Hematopoietic multipotent progenitor cell treated with erythropoietin and hydrocortisone succinate and interleukin-3 and kit ligand, for 6 days (in vitro differentiated cells): ENCODE data around the gene CD276.
"Not testable (repeated sequence)": the region's sequence is repeated elsewhere in the genome, so short reads cannot be mapped to it uniquely, and the experiment has no call there.

Source experiments
- DNase-seq: peaks from one replicate; pipeline ENCODE4 v3.0.0-alpha.2; 2015

The CD276 gene

DNA sequence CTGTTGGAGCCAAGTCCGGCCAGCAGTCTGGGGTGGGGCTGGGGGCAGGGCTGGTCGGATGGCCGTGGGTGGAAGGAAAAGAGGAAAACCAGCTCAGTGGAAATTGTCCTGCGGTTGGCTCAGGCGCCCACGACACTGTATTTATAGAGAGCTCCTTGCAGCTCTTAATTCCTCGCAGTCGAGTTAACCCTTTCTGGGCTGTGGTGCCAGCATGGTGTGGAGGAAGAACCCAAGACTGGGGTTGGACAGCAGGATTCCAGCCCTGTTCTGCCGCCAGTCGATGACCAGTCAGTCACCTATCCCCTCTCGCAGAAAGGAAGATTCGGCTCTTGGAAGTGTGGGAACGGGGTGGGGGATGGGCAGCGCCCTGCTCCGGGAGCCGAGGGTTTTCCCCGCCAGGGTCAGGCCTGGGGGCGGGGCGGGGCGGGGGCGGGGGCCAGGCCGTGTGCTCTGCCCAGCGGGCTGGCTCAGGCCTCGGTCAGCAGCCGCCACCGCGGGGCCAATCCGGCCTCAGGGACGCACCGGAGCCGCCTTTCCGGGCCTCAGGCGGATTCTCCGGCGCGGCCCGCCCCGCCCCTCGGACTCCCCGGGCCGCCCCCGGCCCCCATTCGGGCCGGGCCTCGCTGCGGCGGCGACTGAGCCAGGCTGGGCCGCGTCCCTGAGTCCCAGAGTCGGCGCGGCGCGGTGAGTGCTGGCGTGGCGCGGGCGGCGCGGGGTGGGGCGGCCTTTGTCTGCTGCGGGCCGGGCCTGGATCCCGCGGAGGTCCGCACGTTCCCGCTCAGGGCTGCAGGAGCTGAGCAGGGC, at the start of gene CD276:
TSS of gene CD276 (plus strand) at position 607 of the 804 bp plus-strand sequence. CDS start 15,257 bp downstream, outside the sequence.
- peak; percentile 23 for DNase-seq

DNA sequence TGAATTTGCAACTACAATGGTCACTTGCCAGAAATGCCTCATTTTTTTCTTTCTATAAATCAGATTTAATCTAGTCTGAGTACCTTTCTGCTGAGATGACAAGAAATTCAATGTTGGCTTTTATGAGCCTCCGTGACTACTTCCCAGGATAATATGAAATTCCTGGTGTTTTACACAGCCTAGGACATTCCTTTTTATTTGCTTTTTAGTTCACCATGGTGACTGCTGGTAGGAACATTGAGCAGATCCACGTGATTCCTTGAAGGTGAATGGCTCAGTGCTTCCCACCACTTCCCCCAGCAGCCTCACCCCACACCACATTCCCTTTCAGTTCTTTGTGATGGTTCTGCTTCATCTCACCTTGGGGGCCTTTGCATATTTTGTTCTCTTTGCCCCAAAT, 46.7 kb upstream of the CD276 start:
- no peak for DNase-seq

DNA sequence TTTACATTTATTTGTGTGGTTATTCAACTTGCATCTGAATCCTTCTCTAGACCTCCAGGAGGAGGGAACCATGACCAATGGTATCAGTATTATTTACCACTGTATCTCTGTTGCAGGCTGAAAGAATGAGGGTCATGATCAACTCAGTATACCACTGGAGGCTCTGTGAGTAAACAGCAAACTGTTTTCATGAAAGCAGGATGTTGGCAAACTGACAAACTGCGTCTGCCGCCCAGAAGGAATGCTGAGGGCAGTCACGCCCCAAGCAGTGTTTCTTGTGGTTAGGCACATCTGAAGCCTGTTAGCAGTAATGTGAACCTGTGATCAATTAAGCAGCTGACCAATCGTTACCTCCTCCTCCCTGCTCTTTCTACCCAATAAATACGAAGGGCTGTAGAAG, 44.7 kb upstream of the CD276 start:
- DNase-seq: not testable (repeated sequence)

DNA sequence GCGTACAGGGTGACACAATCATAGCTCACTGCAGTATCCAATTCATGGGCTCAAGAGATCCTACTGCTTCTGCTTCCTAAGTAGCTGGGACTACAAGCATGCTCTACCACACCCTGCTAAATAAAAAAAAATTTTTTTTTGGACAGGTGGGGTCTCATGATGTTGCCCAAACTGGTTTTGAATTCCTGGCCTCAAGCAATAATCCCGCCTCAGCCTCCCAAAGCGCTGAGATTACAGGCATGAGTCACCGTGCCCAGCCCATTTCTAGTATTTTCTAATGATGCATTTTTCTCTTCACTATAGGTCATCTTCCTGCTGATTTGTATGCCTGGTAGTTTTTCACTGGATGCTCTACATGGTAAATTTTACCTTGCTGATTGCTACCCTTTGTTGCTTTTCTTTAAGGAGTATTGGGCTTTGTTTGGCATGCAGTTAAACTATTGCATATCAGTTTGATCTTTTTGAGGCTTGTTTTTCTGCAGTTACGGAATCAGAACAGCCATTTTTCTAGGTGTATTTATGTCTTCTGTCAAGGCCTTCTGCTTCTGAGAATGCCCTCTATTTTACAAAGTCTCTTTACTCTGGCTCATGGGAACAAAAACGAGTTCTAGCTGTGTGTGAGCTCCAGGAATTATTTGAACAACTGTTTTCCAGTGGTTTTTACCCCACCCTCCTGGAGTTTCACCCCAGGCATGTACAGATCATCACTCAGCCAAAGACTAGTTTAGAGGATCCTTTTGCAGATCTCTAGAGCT, 36.7 kb upstream of the CD276 start:
- no peak for DNase-seq

DNA sequence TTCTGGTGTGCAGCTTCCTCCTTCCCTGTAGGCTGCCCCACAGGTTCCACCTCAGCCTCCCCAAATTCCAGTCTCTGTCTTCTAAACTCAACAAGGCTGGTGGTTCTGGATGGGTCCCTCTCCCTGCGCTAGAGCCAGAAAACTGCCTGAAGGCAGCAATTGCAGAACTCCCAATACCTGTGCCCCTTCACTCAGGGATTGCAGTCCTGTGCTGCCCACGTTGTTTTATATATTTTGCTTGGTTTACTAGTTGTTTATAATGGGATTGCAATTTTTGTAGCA, 36.2 kb upstream of the CD276 start:
- no peak for DNase-seq

DNA sequence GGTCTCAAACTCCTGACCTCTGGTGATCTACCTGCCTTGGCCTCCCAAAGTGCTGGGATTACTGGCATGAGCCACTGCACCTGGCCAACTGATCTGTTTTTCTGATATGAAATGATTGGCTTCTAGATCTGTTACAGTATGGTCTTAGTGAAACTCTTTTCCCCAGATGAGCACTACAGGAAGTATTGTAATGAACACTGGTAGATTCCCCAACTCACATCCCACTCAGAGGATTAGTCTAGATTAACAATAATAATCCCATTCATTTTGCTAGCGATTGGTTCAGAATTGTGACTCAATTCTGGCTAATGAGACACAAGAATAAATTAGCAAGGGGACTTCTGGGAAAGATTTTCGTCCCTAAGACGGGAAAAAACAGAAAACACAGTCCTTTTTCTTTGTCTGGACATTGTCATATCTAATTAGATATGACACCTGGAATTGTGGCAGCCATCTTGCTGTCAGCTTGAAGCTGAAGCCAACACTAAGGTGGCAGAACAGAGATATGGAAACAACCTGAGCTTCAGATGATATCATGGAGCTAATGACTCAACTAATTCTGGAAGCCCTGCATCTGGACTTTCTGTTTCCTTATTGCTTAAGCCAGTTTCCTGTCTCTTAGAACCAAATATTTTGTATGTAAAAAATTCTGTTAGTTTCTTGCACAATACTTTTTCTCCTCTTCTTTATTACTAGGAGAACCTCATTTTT, 33.6 kb upstream of the CD276 start:
- DNase-seq: peak; percentile 44

DNA sequence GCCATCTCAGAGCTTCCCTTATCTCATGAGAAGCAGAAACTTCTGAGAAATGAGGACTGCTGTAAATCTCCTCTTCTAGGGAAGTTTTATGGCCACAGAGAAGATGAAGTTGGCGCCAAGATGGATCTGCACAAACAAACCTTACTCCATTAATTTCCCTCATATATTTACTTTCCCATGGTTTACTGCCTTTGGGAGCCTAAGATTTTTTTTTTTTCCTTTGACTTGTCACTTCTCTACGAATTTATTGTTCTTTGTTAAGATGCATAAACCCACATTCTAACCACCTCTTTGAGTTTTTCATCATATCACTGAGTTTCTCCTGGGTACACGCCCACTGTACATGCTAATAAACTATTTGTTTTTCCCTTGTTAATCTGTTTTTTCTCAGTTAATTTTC, 29.5 kb upstream of the CD276 start:
- no peak for DNase-seq

DNA sequence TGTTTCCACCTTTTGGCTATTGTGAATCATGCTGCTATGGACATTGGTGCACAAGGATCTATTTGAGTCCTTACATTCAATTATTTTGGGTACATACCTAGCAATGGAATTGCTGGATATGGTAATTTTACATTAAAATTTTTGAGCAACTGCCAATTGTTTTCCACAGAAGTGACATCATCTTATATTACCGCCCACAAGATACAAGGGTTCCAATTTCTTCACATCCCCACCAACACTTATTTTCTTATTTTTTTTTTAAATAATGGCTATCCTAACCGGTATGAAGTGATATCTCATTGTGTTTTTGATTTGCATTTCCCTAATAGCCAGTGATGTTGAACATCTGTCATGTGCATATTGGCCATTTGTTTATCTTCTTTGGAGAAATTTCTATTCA, 28.5 kb upstream of the CD276 start:
- DNase-seq: no peak

DNA sequence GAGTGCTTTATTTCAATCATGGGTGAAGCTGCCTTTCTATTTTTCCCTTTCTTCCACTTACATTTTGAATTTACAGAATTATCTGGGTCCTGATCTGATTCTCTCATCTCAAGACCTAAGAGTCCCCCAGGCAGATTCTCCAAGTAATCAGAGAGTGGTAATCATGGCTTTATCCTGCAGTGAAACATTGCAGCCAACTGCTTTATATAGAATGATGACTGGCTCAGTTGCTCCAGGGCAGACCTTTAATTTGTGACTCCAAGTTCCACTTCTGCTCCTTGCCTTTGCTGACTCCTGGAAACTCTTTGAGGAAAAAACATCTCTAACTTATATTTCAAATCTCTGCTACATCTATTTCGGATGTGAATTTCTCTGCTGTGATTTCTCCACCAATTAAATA, 25.5 kb upstream of the CD276 start:
- DNase-seq: no peak

DNA sequence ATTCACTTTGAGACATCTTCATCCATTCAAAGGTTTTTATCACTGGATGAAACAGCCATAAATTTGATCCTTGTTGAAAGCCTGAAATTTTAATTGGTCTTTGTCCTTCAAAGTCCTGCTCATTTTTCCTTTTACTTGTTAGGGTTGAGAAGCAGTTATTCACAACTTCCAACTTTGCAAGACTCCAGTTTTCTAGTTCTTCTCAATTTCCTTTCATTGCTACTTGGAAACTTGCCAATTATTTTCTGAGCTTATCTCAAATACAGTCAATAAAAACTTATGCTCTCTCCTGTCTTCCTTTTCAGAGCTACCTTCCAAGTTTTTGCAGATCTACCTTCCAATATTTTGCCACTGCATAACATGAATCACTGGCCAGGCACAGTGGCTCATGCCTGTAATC, 23.7 kb upstream of the CD276 start:
- no peak for DNase-seq

DNA sequence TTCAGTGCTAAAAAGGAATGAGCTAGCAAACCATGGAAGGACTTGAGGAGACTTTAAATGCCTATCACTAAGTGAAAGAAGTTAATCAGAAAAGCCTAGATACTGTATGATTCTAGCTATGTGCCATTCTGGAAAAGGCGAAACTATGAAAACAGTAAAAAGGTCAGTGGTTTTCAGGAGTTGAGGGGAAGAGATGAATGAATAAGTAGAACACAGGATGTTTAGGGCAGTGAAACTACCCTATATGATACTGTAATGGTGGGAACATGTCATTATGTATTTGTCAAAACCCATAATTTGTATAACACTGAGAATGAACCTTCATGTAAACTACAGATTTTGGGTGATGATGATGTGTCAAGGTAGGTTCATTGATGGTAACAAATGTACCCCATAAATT, 9.6 kb upstream of the CD276 start:
- no peak for DNase-seq

DNA sequence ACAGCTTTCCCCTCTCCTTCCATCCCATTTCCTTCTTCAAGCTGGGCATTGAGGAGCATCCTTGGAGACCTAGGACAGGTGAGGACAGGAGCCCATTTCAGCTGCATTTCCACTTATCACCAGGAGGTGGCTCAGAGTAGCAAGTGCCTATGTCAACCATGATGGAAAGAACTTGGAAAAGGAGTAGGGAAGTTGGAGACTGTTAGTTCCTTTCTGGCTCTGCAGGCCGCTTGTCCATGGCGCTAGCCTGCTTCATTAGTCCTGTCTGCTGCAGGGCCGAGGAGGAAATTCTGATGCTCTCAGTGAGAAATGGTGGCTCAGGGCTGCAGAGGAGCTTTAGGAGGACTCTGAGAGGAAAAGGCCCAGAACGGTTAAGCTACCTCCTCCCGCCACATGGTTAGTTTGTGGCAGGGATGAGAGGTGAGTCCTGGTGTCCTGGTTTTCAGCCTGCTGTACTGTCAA, 7.0 kb upstream of the CD276 start:
- DNase-seq: peak; percentile 68

DNA sequence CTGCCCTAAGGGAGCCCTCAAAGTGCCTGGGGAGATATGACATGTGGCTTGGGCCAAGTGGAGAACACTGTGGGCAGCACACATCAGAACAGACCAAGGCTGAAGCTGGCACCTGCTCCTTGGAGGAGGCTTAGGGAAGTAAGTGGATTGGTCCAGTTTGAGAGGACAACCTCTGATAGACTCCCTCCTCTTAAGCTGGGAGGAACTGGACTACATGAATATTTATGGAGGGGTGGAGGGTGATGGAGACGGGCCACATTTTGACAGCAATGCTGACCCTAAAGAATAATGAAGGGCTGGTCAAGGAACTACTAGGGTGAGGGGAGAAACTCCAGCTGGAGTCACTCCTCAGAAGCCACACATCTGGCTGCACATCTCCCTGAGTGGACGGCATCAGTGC, 6.5 kb upstream of the CD276 start:
- no peak for DNase-seq

DNA sequence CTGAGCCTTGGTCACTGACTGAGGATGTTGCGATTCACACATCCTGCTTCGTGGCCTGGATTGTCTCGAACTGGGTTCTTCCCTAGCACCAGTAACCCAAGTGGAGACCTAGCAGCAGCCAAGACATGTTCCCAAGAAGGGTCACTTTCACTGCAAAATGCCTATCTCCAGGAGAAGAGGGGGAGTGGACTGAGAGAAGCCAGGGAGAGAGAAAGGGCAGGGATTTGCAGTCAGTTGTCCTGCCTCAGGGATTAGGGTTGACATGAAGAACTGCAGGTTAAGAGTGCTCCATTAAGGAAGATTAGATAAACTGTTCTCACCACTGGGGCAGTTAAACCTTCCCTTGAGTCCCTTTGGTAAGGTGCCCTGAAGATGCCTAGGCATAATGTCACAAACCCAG, 5.7 kb upstream of the CD276 start:
- DNase-seq: no peak

DNA sequence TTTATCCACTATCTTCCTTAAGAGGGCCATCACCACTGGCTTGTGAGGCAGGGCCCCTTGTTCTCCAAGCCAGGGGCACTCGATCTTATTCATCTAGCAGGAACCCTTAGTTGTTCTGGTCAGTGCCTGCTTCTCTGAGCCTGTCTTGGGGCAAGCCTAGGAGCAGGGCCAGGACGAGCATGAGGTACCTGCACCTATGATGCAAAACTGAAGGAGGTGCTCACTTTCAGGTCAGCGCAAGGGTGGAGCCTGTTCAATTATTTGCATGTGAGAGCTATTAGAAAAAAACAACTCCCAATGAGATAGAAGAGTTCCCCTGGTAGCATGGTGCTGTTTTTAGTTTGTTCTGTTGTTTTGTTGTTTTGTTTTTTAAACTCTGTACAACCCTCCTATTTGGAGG, 5.0 kb upstream of the CD276 start:
- DNase-seq: no peak

DNA sequence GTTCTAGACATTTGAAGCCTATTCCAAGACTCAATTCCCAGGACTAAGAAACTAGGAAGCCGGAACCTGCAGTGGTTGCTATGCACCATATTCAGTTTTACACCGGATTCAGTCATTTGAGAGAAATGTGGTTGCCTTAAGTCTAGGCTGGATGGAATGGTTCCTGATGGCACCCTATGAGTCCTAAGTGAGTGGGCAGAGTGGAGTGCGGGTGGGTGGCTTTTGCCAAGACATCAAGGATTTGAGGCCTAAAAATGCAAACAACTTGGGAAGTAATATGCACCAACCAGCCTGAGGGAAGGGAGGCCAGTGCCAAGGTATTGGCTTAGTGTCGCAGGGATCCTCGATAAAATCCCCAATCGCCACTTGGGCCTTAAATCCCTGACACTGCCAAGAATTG, 4.2 kb upstream of the CD276 start:
- DNase-seq: no peak

DNA sequence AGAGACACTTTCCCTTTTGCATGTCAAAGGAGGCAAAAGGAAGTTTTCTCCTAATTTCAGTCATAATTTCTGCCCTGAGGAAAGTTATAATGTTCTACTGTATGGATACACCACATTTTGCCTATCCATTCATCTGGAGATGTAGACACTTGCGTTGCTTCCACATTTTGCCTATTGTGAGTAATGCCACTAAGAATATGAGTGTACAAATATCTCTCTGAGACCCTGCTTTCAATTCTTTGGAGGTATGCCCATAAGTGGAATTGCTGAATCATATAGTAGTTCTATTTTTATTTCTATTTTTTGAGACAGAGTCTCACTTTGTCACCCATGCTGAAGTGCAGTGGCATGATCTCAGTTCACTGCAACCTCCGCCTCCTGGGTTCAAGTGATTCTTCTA, 3.6 kb upstream of the CD276 start:
- DNase-seq: no peak

DNA sequence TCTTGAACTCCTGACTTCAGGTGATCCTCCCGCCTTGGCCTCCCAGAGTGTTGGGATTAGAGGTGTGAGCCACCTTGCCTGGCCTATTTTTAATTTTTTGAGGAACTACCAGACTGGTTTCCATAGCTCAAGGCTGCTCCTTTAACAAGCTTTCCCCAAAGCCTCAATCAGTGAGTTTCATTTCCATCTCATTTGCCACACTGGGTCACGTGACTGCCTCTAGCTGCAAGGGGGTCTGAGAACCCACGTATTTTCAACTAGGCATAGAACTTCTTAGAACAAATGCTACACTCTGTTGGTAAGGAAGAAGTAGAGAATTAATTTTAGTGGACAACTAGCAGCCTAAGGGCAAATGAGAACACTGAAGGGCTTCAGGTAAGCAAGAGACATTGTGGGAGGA, 3.1 kb upstream of the CD276 start:
- no peak for DNase-seq

DNA sequence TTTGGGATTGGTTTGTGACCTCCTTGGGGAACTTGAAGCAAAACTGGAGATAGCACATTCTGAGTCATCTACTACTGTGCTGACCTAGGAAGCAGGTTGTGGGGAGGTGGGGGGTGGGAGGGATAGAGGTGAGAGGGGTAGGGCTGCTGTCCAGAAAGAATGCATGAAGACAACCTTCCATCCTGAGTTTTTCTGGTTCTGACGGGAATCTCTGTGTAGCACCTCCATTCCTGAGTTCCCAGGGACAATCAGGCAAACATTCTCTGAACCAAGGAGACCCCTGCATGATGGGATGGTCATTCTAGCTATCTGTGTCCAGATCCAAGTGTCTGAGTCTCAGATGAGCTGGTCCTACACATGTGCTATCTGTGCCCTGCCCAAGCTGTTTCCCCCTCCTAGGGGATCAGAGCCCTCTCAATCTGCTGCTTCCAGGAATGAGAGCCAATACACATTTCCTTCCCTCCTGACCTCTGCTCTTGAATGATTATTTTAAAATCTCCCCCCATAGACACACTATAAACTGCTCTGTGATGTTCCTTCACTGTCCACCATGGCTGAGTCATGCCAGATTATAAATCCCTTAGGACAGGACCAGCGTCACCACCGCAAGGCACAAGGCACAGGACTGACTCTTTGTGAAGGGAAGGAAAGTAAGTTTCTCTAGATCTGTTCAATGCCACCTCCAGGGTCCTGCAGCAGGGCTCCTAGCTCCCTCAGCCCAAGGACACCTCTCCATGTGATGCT, 2.2 kb upstream of the CD276 start:
- no peak for DNase-seq

DNA sequence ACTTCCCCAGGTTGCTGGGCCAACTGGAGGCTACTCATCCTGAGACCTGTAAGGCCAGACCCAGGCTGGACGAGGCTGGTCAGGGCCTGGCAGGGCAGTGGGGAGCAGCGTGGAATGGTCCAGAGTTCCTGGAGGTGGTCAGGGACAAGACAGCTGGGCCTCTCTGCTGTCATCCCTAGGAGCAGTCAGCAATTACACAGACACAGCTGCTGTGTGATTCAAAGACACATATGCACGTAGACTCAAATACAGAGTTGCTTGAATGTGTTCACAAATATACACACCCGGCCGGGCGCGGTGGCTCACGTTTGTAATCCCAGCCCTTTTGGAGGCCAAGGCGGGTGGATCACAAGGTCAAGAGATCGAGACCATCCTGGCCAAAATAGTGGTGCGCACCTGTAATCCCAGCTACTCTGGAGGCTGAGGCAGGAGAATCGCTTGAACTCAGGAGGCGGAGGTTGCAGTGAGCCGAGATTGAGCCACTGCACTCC, 1.5 kb upstream of the CD276 start:
- no peak for DNase-seq

DNA sequence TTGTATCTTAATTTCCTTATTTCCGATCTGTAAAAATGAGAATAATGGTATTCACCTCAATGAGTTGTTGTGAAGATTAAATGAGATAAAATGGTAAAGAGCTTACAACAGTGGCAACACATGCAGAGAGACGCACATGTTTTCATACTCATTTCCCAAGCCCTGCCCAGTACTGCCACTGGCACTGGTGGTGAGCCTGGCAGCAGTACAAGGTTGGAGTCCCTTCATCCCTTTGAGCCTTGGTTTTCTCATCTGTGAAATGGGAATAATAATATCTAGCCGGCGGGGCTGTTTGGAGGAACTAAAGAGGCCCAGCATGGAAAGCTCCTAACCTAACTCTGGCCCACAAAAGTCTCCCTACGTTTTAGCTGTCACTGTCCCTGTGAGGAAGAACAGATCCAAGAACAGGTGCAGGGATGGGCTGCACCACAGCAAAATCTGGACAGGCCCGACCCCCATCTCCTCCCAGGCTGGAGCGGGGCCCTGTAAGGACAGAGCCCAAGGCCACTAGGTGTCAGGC, 866 bp upstream of the CD276 start:
- DNase-seq: no peak

DNA sequence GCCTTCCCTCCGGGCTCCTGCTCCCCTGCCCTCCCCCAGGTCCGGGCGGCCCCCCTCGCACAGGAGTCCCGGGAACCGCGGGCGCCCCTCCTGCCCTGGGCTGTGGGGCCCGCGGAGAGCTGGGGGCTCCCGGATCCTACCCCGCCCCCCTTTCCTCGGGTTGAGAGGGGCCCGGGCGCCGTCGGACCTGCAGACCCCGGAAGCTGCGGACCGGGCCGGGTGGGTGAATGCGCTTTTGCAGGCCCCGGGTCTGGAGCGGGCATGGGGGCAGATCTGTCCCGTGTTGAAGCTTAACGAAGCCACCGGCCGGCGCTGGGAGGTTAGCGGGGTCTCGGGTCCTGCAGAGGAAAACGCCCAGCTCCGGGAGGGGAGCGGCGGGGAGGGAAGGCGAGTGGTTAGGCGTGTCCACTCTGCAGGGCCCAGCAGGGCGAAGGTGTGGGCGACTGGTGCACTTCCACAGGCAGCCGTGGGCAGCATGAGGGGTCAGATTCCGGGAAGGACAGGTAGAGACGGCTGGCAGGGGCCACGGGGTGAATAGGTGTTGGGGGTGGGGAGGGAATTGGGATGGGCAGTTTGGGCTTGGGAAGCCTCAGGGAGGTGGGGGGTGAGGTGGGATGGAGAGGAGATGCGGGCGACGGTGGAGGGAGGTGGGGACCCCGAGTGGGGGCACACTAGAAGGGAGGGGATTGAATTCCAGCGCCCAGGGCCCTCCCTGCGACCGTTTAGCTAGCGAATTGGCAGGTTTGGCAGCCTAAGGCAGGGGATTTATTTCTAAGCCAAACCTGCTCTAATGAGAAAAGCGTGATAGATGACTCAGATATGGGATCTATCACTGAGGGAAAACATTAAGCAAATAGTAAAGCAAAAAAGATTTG, 635 bp downstream of the CD276 start:
- DNase-seq: no peak
